Left forelimb (tissue), 1 donor: ENCODE measurements around the gene MRPL44.

Source experiments
- DNase-seq: peaks from one replicate; pipeline ENCODE4 v3.0.0-alpha.2; 2018; ENCODE audit warnings: low spot score

MRPL44 gene

DNA sequence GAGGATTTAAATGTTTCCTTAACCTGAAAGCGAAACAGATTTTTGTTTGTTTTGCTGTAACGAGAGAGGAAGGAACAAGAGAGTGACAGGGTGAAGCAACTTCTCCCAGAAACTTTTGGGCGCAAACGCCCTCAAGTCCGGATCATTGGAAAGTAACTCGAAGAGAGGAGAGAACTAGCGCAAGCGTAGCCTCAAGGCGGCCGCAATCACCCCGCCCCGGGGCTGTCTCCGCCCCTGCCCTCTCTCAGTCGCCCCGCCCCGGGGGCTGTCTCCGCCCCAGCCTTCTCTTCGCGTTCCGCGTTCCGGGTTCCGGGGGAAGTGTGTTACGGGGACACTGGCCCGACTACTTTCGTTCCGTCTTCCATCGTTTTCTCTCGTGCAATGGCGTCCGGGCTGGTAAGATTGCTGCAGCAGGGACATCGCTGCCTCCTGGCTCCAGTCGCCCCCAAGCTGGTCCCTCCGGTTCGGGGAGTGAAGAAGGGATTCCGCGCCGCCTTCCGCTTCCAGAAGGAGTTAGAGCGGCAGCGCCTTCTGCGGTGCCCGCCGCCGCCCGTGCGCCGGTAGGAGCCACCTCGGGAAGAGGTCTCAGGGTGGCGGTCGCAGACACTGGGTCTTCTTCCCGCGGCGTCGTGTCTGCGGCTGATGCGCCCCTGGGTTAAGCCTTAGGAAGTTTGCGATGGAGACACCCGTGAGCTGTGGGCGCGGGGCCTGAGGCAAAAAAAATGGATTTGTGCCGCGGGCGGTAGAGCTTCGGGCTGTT, at the start of gene MRPL44:
Gene MRPL44 (plus strand): TSS at position 372 of the 760 bp plus-strand sequence. CDS start 10 bp downstream, at position 382.
- peak; percentile 98 for DNase-seq

DNA sequence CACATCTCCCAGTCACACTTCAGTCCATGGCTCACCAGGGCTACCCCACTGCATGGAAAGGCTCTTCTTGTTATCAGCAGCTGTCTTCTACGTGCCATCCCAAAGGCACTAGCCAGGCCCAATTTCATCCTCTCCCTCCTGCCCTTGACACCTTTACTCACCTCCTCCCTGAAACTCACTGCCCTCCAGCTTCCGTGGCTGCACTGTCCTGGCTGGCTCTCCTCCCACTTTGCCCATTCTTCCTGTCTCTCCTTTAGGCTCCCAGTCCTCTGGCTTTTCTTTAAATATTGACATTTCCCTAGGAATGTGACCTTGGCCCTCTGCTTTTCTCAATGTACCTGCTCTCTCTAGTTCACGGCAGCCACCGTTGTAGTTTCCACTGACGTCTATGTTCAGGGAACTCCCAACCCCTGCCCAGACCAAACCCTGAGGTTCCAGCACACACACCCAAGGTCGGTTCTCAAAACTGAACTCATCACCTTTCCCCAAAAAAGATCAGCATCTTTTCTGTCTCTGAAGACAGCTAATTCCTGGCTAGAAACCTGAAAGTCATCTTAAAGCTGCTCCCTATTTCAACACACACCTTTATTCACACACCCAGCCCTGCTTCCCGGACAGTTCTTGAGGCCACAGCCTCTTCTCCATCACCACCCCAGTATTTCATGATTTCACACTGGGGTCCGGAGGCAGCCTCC, 48.8 kb upstream of the MRPL44 start:
- no peak for DNase-seq

DNA sequence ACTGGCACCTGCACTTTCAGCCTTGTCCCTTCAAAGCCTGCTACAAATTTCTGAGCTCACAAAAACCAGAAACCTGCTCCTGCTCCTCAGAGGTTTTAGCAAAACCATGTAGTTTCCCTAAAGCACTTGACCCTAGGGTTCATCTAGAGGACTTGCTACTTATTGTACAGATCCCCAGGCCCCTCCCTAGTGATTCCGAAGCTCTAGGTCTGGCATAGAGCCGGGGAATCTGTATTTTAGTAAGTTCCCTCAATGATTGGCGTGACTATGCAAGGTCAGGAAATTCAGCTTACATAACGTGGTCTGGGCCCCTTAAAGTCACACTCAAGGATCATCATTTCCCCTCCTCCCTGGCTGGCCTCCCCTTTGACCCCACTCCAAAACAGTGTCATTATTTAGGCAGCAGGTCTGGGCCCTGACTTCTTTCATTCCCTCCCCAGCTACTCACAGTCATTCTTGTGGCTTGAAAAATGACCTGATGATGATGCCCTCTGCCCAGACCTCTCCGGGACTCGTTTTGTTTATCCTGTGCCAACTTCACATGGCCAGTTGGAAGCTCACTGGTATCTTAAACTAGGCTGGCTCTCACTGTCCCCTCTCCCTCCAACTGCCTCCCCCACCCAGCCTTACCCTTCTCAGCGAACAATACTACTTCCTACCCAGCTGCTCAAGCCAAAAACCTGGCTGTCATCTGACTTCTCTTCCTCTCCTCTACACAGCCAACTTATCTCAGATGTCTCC, 48.1 kb upstream of the MRPL44 start:
- no peak for DNase-seq

DNA sequence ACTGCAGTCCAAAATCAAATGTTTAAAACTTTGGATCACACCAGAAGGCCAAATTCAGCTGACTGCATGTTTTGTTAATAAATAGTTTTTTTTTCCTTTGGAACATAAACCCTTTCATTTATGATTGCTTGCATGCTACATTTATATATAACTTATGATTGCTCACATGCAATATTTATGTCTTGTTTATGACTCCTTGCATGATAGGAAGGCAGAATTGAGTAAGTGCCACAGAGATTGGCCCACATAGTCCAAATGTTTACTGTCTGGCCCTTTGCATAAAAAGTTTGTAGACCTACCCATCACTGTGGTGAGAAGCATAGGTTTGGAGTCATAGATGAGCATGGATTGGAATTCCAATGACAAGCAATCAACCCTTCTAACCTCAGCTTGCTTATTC, 42.9 kb upstream of the MRPL44 start:
- no peak for DNase-seq

DNA sequence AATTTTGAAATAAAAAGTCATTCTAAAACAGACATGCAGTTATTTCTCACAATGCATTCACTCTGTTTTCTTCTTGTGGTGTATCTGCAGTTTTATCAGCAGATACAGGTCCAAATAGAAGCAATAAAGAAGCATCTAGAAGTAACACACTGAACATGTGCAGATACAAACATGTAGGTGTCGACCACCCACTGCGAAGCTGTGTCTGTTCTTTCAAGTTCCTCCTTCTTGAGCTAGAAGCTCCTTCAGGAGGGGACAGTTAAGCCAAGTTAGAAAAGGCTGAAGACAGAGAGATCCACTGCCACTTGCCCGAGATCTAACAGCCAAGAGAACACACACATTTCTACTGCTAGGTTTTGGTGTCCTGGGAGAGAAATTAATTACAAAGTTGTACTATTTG, 42.2 kb upstream of the MRPL44 start:
- no peak for DNase-seq

DNA sequence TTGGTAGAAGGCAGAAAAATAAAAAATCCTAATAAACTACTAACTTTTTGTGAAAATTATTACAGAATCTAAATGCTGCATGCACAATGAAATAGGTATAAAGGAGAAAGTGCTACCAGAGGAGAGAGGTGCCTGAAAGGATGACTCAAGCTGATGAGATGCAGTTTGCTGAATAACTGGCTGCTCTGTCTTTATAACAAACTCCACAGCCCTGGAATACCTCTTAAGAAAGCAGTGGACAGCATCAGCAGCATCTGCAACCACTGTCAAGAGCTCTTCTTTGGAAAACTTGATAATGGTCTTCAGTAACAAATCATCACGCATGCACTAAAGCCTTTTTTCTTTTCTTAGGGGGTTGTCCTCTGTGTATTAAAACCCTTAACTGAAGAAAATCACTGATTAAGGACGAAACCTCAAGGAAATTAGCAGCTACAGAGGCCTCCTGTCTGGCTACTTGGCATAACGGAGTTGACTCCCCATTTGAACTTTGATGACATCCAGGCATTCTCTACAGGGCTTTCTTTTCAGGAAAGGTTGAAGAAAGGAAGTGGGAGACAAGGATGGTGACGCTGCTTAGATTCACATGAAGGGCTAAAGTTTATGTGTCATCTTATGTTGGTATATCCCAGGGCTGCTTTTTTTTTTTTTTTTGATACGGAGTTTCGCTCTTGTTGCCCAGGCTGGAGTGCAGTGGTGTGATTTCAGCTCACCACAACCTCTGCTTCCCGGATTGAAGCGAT, 40.9 kb upstream of the MRPL44 start:
- DNase-seq: no peak

DNA sequence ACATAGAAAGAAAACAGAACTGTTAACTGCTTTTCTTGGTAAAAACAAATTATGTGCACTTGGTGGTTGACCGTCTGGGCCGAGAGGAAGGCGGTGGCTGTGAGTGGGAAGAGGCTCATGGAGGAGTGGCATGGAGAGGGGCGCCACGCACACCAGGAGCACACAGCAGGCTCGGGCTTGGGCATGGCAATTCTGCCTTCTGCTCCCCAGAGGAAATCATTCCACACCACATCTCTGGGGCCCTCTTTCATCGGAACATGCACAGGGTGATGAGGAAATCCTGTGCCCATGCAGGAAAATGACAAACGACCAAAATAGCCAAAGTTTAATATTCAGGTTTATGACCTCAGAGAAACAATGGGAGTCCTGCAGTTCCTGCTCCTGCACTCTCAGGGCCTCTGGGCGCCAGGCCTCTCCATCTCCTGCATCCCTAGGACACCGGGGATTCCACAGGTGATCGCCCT, 38.6 kb upstream of the MRPL44 start:
- no peak for DNase-seq

DNA sequence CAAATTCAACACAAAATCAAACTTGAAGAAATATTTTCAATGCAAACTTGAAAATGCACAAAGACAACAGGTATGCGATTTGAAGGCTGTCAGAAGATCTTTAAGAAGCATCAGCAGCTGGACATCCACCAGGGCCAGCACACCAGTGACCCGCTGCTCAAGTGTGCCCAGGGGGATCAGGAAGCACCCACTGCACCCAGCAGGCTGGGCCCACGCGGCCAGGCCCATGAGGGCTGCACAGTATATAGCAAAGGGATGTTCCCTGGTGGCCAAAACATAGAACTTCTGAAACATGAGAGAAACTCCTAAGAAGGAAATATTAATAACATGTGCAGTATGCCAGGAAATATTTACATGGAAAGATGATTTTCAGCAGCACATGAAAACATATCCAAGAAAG, 37.2 kb upstream of the MRPL44 start:
- DNase-seq: no peak

DNA sequence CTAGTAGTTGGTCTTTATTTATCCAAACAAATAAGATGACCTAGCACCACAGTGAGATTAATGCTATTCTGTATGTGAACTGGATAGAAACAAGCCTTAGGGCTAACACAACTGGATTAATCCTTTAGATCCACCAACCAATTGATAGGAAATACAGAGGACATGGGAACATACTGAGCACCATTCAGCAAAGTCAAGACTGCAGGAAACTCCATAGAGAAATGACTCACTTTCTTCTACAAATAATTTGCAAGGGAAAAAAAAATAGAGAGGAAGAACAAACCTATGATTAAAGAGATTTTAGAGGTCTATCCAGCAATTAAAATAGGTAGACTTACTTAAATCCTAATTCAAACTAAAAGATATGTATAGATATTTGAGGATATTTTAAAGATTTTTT, 36.1 kb upstream of the MRPL44 start:
- no peak for DNase-seq

DNA sequence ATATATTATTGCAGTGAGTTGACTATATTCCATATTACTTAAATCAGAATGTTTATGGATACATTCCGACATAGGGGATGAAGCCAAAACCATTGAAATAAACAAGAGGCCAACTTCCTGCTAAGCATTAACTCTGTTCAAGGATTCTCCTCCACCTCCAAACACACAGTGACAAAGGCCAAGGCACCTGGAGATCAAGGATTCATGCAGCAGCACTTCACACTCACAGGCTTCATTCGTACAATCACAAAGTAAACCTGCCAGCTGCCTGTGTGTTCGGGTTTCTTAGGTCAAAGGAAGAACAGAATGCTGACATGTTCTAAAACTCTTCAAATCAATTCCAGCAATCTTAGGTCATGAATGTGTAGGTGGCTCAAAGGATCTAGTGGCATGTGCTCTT, 35.0 kb upstream of the MRPL44 start:
- DNase-seq: no peak

DNA sequence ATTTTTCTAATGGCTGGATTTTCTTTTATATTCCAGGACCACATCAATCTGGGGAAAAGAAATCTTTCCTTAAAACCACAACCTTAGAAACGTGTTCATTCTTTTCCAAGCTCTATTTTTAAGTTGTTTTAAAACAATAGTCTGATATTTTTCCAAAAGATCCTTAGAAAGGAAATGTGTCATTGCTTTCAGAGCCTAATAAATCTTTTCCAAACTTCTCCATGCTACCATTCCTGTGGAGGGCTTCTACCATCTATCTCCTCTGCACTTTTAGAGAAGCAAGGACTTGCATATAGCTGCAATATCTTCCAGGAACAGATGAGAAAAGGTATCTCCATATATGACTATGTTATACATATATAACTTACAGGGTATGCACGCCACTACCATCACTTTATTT, 33.3 kb upstream of the MRPL44 start:
- no peak for DNase-seq

DNA sequence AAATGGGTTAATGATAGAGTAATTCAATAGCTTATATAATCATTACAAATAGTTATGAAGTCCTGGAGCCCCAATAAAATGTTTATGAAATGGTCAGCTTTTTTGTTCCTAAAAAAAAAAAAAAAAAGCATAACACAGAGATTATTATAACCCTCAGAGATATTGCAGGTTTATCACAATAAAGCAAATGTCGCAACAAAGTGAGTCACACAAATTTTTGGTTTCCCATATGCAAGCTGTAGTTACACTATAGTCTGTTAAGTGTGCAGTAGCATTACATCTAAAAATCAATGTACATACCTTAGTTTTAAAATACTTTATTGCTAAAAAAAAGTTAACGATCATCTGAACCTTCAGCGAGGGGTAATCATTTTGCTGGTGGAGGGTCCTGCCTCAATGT, 32.2 kb upstream of the MRPL44 start:
- no peak for DNase-seq

DNA sequence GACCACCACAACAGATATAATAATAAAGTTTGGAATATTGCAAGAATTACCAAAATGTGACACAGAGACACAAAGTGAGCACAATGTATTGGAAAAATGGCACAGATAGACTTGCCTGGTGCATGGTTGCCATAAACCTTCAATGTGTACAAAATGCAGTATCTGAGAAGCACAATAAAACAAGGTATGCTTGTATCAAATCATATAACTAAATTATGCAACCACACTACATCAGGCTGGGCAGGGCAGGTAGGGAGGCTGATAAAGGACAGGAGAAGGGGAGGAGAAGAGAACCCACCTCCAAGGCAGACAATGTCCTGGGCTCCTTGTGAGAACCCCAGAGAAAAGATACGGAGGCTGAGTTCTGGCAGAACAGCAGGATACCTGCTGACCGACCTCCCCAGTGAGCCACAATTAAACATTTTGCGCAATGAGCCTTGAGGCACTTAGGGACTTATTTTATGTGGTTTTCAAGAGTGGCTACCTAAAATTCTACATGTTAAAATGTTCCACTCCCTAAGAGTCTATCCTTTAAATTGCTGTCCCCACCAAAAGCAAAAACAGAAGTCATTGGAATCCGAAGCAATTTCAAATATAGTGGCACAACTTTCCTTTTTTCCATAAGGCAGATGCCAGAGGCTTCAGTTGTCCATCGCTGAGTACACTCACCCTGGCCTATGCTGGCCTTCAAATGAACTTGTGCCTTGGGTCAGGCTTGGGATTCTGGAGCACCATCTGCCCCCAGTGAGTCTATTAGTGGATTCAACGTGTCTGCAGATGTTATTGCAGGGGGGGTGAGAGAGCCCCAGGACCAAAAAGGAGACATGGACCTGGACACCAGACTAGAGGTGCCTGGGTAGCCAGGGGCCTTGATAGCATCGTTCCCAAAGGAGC, 28.9 kb upstream of the MRPL44 start:
- DNase-seq: no peak

DNA sequence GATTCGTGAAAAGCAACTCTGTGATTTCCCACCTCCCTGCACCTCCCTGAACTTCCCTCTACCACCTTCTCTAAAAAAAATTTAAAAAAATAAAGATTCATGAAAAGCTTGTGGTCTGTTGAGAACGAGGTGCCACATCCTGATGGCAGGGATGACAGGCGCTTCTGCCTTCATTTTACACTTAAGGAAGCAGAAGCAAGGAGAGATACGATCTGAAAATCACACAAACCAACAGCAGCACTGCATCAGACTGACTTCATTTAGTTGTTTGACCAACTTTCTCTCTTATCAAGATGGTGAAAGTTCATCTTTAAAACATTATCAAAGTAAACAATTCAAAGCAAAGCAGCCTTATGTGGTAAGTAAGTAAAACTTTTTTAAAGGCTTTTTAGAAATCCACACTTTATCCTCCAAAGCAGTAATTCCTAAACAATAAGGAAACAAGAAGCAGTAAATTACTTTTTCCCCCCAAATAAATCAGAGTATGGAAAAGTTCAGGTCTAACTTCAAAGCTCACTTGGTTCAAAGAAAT, 27.6 kb upstream of the MRPL44 start:
- no peak for DNase-seq

DNA sequence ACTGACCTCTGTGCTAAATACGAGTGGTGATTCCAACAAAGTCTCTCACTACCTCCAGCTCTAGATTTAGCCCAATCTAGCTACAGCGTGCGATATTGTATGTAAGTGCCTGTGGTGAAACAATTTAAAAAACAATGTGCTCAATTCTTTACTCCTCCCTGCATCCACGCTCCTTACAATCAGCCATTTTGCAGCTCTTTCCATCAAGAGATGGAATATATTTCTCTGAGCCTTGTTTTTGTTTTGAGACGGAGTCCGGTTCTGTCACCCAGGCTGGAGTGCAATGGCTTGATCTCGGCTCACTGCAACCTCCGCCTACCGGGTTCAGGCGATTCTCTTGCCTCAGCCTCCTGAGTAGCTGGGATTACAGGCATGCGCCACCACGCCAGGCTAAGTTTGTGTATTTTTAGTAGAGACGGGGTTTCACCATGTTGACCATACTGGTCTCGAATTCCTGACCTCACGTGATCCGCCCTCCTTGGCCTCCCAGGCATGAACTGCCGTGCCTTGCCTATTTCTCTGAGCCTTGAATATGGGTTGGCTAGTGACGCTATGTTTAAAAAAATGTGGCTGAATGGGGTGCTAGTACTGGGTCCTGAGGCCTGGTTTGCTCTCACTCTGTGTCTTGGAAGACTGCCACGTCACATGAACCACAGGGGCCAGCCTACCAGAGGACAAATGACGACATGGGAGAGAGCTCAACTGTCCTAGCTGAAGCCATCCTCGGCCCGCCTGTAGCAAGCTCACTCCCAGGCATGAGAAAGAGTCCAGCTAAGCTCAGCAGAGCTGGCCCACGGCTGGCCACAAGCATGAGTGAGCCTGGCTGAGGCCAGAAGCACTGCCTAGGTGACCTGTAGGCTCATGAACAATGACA, 26.9 kb upstream of the MRPL44 start:
- DNase-seq: no peak

DNA sequence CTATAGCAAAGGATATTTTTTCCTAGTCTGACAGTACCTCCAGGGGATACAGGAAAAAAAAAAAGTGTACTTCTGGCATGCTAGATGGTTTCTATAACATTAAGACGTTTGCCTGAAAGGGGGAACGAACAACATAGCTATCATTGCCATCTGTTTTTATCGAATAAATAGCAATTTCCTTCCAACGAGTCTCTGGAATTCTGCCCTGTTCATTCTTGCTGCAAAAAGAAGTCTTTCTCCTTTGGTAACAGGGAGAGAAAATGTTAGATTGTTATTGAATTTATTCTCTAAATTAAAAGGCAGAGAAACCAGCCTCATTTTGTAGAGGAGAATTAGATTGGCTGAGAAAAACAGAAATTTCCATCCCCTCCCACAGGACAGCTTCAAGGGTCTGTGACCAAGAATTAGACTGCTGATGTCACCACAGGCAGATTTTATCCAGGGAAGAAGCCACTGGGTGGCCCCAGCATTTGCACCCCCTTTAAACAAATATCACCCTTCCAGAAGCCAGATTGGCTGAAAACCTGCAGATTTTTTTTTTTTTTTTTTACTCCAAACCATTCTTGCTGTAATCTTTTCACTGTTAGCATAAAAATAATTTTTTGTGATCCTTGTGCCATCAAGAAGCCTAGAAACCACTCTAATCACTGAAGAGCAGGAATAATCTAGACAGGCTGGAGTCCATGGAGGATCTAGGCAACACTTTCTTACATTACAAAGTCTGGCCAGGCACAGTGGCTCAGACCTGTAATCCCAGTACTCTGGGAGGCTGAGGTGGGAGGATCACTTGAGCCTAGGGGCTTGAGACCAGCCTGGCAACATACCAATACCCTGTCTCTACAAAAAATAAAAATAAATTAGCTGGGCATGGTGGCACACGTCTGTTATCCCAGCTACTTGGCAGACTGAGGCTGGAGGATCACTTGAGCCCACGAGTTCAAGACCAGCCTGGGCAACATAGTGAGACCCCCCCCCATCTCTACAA, 24.2 kb upstream of the MRPL44 start:
- no peak for DNase-seq

DNA sequence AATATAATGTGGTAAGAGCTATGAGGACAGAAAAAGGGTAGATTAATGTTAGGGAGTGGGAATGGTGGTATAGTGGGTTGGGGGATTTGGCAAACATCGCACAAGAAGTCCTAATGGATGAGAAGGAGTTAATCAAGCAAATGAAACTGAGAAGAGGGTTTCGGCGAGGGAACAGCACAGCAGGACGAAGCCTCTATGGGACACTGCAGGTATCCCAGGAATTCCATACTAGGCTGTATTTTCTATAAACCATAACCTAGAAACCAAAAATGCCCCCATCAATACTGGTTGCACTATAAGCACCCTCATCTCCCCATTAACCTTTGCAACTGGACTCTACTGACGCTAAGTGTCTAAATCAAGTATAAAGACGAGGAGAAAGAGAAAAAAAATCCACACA, 22.4 kb upstream of the MRPL44 start:
- no peak for DNase-seq

DNA sequence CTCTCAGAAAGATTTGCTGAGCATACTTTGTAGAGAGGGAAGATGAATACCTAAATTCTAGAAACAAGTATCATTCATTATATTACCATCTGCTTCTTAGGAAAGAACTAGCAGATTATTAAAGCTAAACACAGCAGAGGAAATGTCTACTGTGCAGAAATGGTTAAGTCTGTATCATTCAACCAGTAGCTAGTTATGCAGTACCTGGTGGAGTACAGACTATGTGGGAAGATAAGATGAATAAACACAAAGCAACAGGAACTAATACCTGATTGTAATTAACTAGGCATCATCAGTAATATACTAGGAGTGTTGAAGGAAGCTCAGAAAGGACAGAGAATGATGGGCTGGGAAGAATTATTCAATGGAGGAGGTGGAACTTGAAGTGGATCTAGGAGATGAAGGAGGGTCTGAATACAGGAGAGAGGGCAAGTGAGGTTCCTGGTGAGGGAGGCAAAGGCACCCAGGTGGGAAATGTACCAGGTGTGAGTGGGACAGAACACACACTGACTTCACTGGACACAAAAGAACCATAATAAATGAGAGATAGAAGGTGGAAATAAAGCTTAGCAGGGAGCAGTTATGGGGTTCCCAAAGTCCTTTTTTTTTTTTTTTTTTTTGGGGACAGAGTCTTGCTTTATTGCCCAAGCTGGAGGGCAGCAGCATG, 21.7 kb upstream of the MRPL44 start:
- DNase-seq: no peak
